Activated CD4-positive, CD25-positive, alpha-beta regulatory T cell treated with anti-CD3 and anti-CD28 coated beads, Interleukin-2, amount 50 U/mL, for 16 hours (primary cell): ENCODE results near the gene HIP1R.
"Not testable (repeated sequence)": the region's sequence is repeated elsewhere in the genome, so short reads cannot be mapped to it uniquely, and the experiment has no call there.

Experiments used
- DNase-seq: peaks from one replicate; pipeline ENCODE4 v3.0.0-alpha.2; 2020; ENCODE audit warnings: low read depth, low spot score

HIP1R gene

GRCh38 chr12:122834921-122835749 is at the start of gene HIP1R:
Gene HIP1R, plus strand, starts transcription at chr12:122835457. Its CDS starts 94 bp downstream, at chr12:122835551.
- DNase-seq, result no peak

DNA sequence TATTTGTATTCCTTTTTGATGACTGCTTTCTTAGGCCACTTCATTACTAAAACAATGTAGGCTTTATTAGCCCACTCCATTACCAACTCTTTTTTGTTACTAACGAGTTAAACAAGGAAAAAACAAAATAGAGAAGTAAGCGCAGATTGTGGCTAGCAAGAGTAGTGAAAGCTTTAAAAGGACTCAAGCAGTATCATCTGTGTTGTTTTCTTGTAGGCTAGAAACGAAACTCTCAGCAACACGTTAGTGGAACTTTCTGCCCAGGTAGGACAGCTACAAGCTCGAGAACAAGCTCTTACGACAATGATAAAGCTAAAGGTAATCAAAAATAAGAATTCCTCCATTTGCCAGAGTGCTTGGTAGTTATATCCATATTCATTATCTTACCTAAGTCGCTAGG is 49.8 kb upstream of the HIP1R start:
- DNase-seq, result no peak

GRCh38 chr12:122788387-122788786 is 46.9 kb upstream of the HIP1R start:
- DNase-seq, result no peak

- DNase-seq, result no peak
Observed at GRCh38 chr12:122789637-122790036, 45.6 kb upstream of the HIP1R start.

DNA sequence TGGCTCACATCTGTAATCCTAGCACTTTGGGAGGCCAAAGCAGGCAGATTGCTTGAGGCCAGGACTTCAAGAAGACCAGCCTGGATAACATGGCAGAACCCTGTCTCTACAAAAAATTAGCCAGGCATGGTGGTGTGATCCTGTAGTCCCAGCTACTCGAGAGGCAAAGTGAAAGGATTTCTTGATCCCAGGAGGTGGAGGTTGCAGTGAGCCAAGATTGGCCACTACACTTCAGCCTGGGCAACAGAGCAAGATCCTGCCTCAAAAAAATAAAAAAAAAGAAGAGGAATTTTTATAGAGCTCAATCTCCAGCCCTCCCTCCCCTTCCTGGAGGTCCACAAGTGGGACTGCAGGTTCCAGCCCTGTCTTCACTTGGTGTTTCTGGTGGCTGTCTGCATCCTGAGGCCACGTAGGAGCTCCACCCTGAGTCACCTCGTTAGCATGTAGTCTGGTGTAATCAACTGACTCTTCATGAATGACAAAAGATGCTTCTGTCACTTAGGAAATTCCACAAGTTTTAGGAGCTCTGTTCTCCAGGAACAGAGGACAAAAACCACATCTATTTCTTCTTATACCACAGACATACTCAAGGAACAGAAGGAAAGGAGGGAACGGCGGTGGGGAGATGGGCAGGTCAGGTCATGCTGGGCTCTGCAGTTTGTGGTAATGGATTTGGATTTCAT is 44.7 kb upstream of the HIP1R start:
- no peak for DNase-seq

DNA sequence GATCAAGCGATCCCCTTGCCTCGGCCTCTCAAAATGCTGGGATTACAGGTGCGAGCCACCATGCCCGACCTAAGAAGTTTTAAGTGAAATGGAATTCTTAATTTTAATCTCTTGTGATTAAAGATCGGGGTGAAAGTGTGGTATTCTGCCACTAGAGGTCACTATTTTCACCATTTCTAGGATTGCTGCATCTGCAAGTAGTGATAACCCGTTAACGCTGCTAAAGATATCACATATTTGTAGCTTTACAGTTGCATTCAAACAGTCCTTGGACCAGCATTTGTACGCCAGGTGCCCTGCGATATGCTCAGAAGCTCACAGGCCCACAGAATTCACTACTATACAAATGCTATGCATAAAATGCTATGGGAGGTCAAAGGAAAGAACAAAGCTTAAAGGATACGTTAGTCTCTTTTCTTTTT is 41.6 kb upstream of the HIP1R start:
- no peak for DNase-seq

- DNase-seq, result no peak
Observed at GRCh38 chr12:122795807-122796206, 39.5 kb upstream of the HIP1R start.

- no peak for DNase-seq
Observed at GRCh38 chr12:122799641-122800243, 35.5 kb upstream of the HIP1R start.

GRCh38 chr12:122803937-122804336 is 31.3 kb upstream of the HIP1R start:
- no peak for DNase-seq

GRCh38 chr12:122804957-122805356 is 30.3 kb upstream of the HIP1R start:
- not testable (repeated sequence) for DNase-seq

- no peak for DNase-seq
Observed at GRCh38 chr12:122807651-122808050, 27.6 kb upstream of the HIP1R start.

DNA sequence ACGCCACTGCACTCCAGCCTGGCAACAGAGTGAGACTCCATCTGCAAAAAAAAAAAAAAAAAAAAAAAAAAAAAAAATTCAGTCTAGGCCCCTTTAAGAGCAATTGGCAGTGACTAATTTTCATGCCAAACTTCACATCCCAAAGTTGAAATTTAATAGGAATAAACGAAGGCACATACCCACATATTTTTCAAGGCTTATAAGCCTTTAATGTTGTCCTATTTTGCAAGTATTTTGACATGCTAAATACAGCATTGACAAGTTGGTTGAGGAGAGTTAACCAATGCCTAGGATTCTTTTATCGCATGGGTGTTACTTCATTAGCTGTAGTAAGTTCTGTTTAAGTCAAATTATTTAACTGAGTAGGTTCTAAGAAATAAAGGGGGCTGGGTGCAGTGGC is 23.5 kb upstream of the HIP1R start:
- no peak for DNase-seq

- DNase-seq, result no peak
Observed at GRCh38 chr12:122813310-122813713, 21.9 kb upstream of the HIP1R start.

- no peak for DNase-seq
Observed at GRCh38 chr12:122819209-122819785, 16.0 kb upstream of the HIP1R start.

GRCh38 chr12:122820138-122820537 is 15.1 kb upstream of the HIP1R start:
- DNase-seq, result no peak

DNA sequence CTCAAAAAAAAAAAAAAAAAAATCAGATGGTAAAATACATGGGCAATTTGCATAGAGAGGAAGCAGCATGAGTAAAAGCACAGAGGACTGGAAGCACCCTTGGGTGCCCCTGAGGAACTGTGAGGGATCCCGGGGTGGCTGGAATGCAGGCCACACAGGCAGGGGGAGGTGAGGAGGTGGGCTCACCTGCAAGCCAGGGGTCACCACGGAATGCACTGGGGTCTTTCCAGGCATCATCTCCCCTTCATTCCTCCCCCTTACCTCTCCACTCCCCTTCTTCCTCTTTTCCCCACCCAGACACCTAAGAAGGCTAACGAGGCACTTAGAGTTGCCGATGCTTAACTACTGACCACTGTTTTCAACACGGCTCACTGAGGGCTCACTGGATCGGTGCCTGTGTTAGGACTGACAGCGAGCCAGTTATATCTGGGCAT is 14.4 kb upstream of the HIP1R start:
- no peak for DNase-seq

GRCh38 chr12:122823429-122823828 is 11.8 kb upstream of the HIP1R start:
- DNase-seq, result no peak

GRCh38 chr12:122825773-122826724 is 9.2 kb upstream of the HIP1R start:
- no peak for DNase-seq

- no peak for DNase-seq
Observed at GRCh38 chr12:122827258-122827657, 8.0 kb upstream of the HIP1R start.

DNA sequence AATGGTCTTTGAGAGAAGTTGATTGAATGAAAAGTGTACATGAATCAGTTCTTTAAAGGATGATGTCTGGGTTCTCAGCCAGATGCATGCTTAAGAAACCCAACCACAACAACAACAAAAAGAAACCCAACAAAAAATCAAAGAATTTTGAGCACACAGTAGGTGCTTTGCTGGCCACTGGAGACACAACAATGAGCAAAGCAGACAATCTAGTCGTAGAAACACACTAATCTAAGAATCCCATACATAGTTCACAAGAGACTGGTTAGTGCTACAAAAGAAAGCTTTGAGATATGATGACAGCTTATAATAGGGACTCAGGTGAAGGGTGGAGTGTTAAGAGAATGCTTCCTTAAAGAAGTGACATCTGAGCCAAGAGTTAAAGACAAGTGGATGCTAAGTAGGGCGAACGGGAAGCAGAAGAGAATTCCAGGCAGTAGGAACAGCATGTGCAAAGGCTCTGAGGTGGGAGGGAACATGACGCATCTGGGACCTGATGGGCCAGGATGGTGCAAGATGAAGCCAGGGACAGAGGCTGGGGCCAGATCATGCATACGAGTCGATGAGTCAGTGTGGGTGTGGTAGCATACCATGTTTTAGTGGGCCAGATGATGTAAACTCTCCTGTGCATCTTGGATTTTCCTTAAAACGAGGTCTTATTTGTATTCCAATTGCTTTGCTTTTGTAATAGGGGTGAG is 4.6 kb upstream of the HIP1R start:
- no peak for DNase-seq
